ENCODE data around the gene ASPG. TPM values are rescaled to one million over a fixed set of nuclear protein-coding genes. Genes with fewer than 3 reads are reported as not detected.

Gene ASPG
- total RNA-seq (2021): 3.4 to 3.8 TPM (median 3.5 TPM) in 3 replicates
- Bru-seq, nascent RNA: percentile 23 among the genes with signal in this experiment
- long read RNA-seq, experiment 1, partial matches to known transcripts: 0 of 1 reads
- long read RNA-seq, experiment 1, other reads (novel, unspliced or antisense): 1 of 1 reads
- long read RNA-seq, experiment 2, partial matches to known transcripts: 0 of 2 reads
- long read RNA-seq, experiment 2, other reads (novel, unspliced or antisense): 2 of 2 reads
- long read RNA-seq, experiment 3: 0 reads

- ATAC-seq (peak; percentile 91), DNase-seq (ENCODE audit: low spot score) (peak; percentile 75)
- ChIA-PET POLR2A (interaction anchor here (1.0 kb wide), 1 partner anchor 9 kb away, joined by 3 read pairs; no protein-coding TSS in a partner anchor), CTCF (interaction anchor here (0.6 to 5.5 kb wide), 17 partner anchors 8 to 771 kb away, joined by 3 to 52 read pairs (median 4); no protein-coding TSS in a partner anchor)
- Mint-ChIP-seq H3K27me3 (ENCODE audit: low read depth) (no peaks in the 10 kb centered on the region), H3K36me3 (no peaks in the 10 kb centered on the region), H3K9me3 (no peaks in the 10 kb centered on the region), H3K27ac (no peak within 1 kb of the TSS), H3K4me1 (0 out of 2 replicates have a peak, but pooled peaks cover 4% of the 10 kb centered on the region), H3K4me3 (peak within 1 kb of the TSS; percentile 39)
- no peak for TF ChIP-seq TEAD1 (CRISPR knock-in tag; IDR thresholded peaks at IDR 0.05)
- TF ChIP-seq TP53 (CRISPR knock-in tag; IDR thresholded peaks at IDR 0.05): no peak
- TF ChIP-seq RELA (CRISPR knock-in tag; IDR thresholded peaks at IDR 0.05; ENCODE audit: borderline replicate concordance): no peak
- TF ChIP-seq AR (CRISPR knock-in tag; IDR thresholded peaks at IDR 0.05): no peak
- no peak for TF ChIP-seq SP1 (CRISPR knock-in tag; conservative IDR thresholded peaks at IDR 0.05)
Observed at GRCh38 chr14:104085032-104085888, at the start of gene ASPG. Gene ASPG, plus strand, starts transcription at chr14:104085700. Its CDS starts 71 bp downstream, at chr14:104085771.

- TF ChIP-seq CREB1 (CRISPR knock-in tag; IDR thresholded peaks at IDR 0.05): no peak
- TF ChIP-seq E2F5 (CRISPR knock-in tag; IDR thresholded peaks at IDR 0.05): no peak
- no peak for TF ChIP-seq ATF1 (CRISPR knock-in tag; IDR thresholded peaks at IDR 0.05)
- TF ChIP-seq ZNF121 (CRISPR knock-in tag; IDR thresholded peaks at IDR 0.05): no peak
- TF ChIP-seq ZNF219 (CRISPR knock-in tag; IDR thresholded peaks at IDR 0.05; ENCODE audit: borderline replicate concordance): no peak
- no peak for TF ChIP-seq SMAD3 (CRISPR knock-in tag; IDR thresholded peaks at IDR 0.05; ENCODE audit: borderline replicate concordance)
- no peak for TF ChIP-seq ETV6 (CRISPR knock-in tag; IDR thresholded peaks at IDR 0.05)
- TF ChIP-seq TCF7 (CRISPR knock-in tag; IDR thresholded peaks at IDR 0.05; ENCODE audit: low read depth): no peak
- Mint-ChIP-seq H3K4me3 (no peak overlapping the region), H3K27ac (no peak overlapping the region), H3K36me3 (no peaks in the 10 kb centered on the region), H3K4me1 (peaks cover 15% of the 10 kb centered on the region), H3K9me3 (no peaks in the 10 kb centered on the region), H3K27me3 (ENCODE audit: low read depth) (no peaks in the 10 kb centered on the region)
- DNase-seq (ENCODE audit: low spot score) (no peak), ATAC-seq (no peak)
- ChIA-PET CTCF (no interaction called here), POLR2A (no interaction called here)
Observed at GRCh38 chr14:104036212-104036611, 49.3 kb upstream of the ASPG start.

GRCh38 chr14:104037074-104037473, 48.4 kb upstream of the ASPG start:
- TF ChIP-seq E2F1 (CRISPR knock-in tag; IDR thresholded peaks at IDR 0.05): no peak
- TF ChIP-seq PREB (CRISPR knock-in tag; IDR thresholded peaks at IDR 0.05; ENCODE audit: borderline replicate concordance): no peak
- TF ChIP-seq ZNF317 (CRISPR knock-in tag; IDR thresholded peaks at IDR 0.05; ENCODE audit: borderline replicate concordance, low read depth): no peak
- TF ChIP-seq TP53 (CRISPR knock-in tag; IDR thresholded peaks at IDR 0.05): no peak
- no peak for TF ChIP-seq OVOL2 (CRISPR knock-in tag; IDR thresholded peaks at IDR 0.05; ENCODE audit: borderline replicate concordance)
- TF ChIP-seq ZNF263 (CRISPR knock-in tag; IDR thresholded peaks at IDR 0.05; ENCODE audit: low read depth): no peak
- no peak for TF ChIP-seq ELF4 (CRISPR knock-in tag; IDR thresholded peaks at IDR 0.05; ENCODE audit: low read depth)
- no peak for TF ChIP-seq HMGXB4 (CRISPR knock-in tag; IDR thresholded peaks at IDR 0.05)
- no peak for TF ChIP-seq ZNF219 (CRISPR knock-in tag; IDR thresholded peaks at IDR 0.05; ENCODE audit: borderline replicate concordance)
- TF ChIP-seq HMGA2 (CRISPR knock-in tag; IDR thresholded peaks at IDR 0.05): no peak
- Mint-ChIP-seq H3K27me3 (ENCODE audit: low read depth) (no peaks in the 10 kb centered on the region), H3K4me3 (no peak overlapping the region), H3K4me1 (peaks cover 15% of the 10 kb centered on the region), H3K36me3 (no peaks in the 10 kb centered on the region), H3K9me3 (no peaks in the 10 kb centered on the region), H3K27ac (no peak overlapping the region)
- POLR2A ChIA-PET: no interaction called here
- ATAC-seq (no peak), DNase-seq (ENCODE audit: low spot score) (no peak)
- CTCF ChIA-PET: no interaction called here
